HEK293 (cell line): ENCODE data around the gene DPEP2.

Source experiments
- CTCF ChIA-PET: fragments of 350-600 bp; formaldehyde crosslinking; extraction: SDS; loops from one replicate; lab custom pipeline; 2021; ENCODE audit warnings: antibody characterized with exemption; lab: Yijun Ruan, JAX
- POLR2A ChIA-PET: fragments of 300-600 bp; formaldehyde crosslinking; extraction: SDS; loops from one replicate; lab custom pipeline; 2020; ENCODE audit warnings: antibody characterized with exemption, inconsistent platforms; lab: Yijun Ruan, JAX
- H3K27ac ChIP-seq: fragments of 200-500 bp; sonication (Bioruptor generic); 2 replicates; pipeline ENCODE4 v1.5.1; 2014; ENCODE audit warnings: low read depth, low read length, control low read depth, inconsistent platforms; ENCODE audit errors: extremely low read depth
- H3K36me3 ChIP-seq, 2 experiments: fragments of 200-500 bp in 1 of 2; sonication (Bioruptor generic) in 1 of 2; 1 replicate in 1 of 2; 2 replicates in 1 of 2; pipeline ENCODE4 v1.5.1; 2014 to 2017; ENCODE audit warnings: inconsistent platforms in 2 of 2, low read length in 2 of 2; ENCODE audit not compliant: control insufficient read depth in 2 of 2, insufficient read depth in 1 of 2
- H3K4me1 ChIP-seq: fragments of 200-500 bp; sonication (Bioruptor generic); 2 replicates; pipeline ENCODE4 v1.5.1; 2014; ENCODE audit warnings: mild to moderate bottlenecking, low read length, inconsistent platforms; ENCODE audit not compliant: control insufficient read depth, insufficient read depth
- H3K4me3 ChIP-seq: 2 replicates; pipeline ENCODE4 v1.5.1; 2011; ENCODE audit warnings: low read depth, mild to moderate bottlenecking, control low read depth, low read length, moderate library complexity
- H3K9me3 ChIP-seq: fragments of 200-500 bp; sonication (Bioruptor generic); 2 replicates; pipeline ENCODE4 v1.5.1; 2014; ENCODE audit warnings: low read depth, low read length, inconsistent platforms; ENCODE audit not compliant: control insufficient read depth, insufficient read depth
- GFI1B ChIP-seq: fragments of 450-650 bp; formaldehyde crosslinking; IDR thresholded peaks from 2 replicates; pipeline ENCODE4 v1.5.1; 2016; ENCODE audit warnings: missing biosample characterization, missing genetic modification characterization
- GLI2 ChIP-seq: fragments of 450-650 bp; formaldehyde crosslinking; IDR thresholded peaks from 2 replicates; pipeline ENCODE4; 2017; ENCODE audit warnings: missing biosample characterization, missing genetic modification characterization, low read depth, borderline replicate concordance
- KLF1 ChIP-seq: fragments of 450-650 bp; formaldehyde crosslinking; IDR thresholded peaks from 2 replicates; pipeline ENCODE4 v1.5.1; 2016; ENCODE audit warnings: missing biosample characterization, missing genetic modification characterization
- MYNN ChIP-seq: fragments of 450-650 bp; formaldehyde crosslinking; IDR thresholded peaks from 2 replicates; pipeline ENCODE4 v1.5.1; 2016; ENCODE audit warnings: missing biosample characterization, missing genetic modification characterization, borderline replicate concordance
- PRDM1 ChIP-seq: fragments of 450-650 bp; formaldehyde crosslinking; IDR thresholded peaks from 2 replicates; pipeline ENCODE4; 2016; ENCODE audit warnings: missing biosample characterization, missing genetic modification characterization
- RBAK ChIP-seq: fragments of 450-650 bp; formaldehyde crosslinking; IDR thresholded peaks from 2 replicates; pipeline ENCODE4 v1.5.1; 2016; ENCODE audit warnings: missing biosample characterization, missing genetic modification characterization
- SCRT2 ChIP-seq: fragments of 450-650 bp; formaldehyde crosslinking; IDR thresholded peaks from 2 replicates; pipeline ENCODE4 v1.5.1; 2016; ENCODE audit warnings: missing biosample characterization, missing genetic modification characterization
- TSHZ1 ChIP-seq: fragments of 450-650 bp; formaldehyde crosslinking; IDR thresholded peaks from 2 replicates; pipeline ENCODE4 v1.5.1; 2016; ENCODE audit warnings: missing biosample characterization, missing genetic modification characterization, borderline replicate concordance
- ZNF112 ChIP-seq: fragments of 450-650 bp; formaldehyde crosslinking; IDR thresholded peaks from 2 replicates; pipeline ENCODE4 v1.5.0; 2017; ENCODE audit warnings: missing biosample characterization, missing genetic modification characterization
- ZNF19 ChIP-seq: fragments of 450-650 bp; formaldehyde crosslinking; IDR thresholded peaks from 2 replicates; pipeline ENCODE4; 2016; ENCODE audit warnings: missing biosample characterization, missing genetic modification characterization, low read depth
- ZNF26 ChIP-seq: fragments of 450-650 bp; formaldehyde crosslinking; IDR thresholded peaks from 2 replicates; pipeline ENCODE4 v1.5.1; 2016; ENCODE audit warnings: missing biosample characterization, missing genetic modification characterization
- ZNF280D ChIP-seq: fragments of 450-650 bp; formaldehyde crosslinking; IDR thresholded peaks from 2 replicates; pipeline ENCODE4 v1.5.1; 2016; ENCODE audit warnings: missing biosample characterization, missing genetic modification characterization
- ZNF292 ChIP-seq: fragments of 450-650 bp; formaldehyde crosslinking; IDR thresholded peaks from 2 replicates; pipeline ENCODE4 v1.5.1; 2016; ENCODE audit warnings: low read depth, missing biosample characterization, missing genetic modification characterization, borderline replicate concordance
- ZNF366 ChIP-seq: fragments of 450-650 bp; formaldehyde crosslinking; conservative IDR thresholded peaks from 2 replicates; pipeline ENCODE4 v1.5.1; 2016; ENCODE audit warnings: missing biosample characterization, missing genetic modification characterization
- ZNF391 ChIP-seq: fragments of 450-650 bp; formaldehyde crosslinking; IDR thresholded peaks from 2 replicates; pipeline ENCODE4 v1.5.1; 2016; ENCODE audit warnings: low read depth, missing biosample characterization, missing genetic modification characterization, borderline replicate concordance
- ZNF473 ChIP-seq: fragments of 450-650 bp; formaldehyde crosslinking; IDR thresholded peaks from 2 replicates; pipeline ENCODE4 v1.5.1; 2017; ENCODE audit warnings: missing biosample characterization, missing genetic modification characterization
- ZNF544 ChIP-seq: fragments of 450-650 bp; formaldehyde crosslinking; IDR thresholded peaks from 2 replicates; pipeline ENCODE4 v1.5.0; 2017; ENCODE audit warnings: missing biosample characterization, missing genetic modification characterization
- ZNF548 ChIP-seq: fragments of 450-650 bp; formaldehyde crosslinking; IDR thresholded peaks from 2 replicates; pipeline ENCODE4 v1.5.1; 2016; ENCODE audit warnings: missing biosample characterization, missing genetic modification characterization
- ZNF560 ChIP-seq: fragments of 450-650 bp; formaldehyde crosslinking; IDR thresholded peaks from 2 replicates; pipeline ENCODE4 v1.5.1; 2017; ENCODE audit warnings: missing biosample characterization, missing genetic modification characterization, borderline replicate concordance
- ZNF596 ChIP-seq: fragments of 450-650 bp; IDR thresholded peaks from 2 replicates; pipeline ENCODE4 v1.5.0; 2018; ENCODE audit warnings: missing biosample characterization, mild to moderate bottlenecking, missing genetic modification characterization, moderate library complexity
- ZNF621 ChIP-seq: fragments of 450-650 bp; formaldehyde crosslinking; IDR thresholded peaks from 2 replicates; pipeline ENCODE4 v1.5.1; 2017; ENCODE audit warnings: missing biosample characterization, missing genetic modification characterization
- ZNF629 ChIP-seq: fragments of 450-650 bp; formaldehyde crosslinking; IDR thresholded peaks from 2 replicates; pipeline ENCODE4 v1.5.1; 2017; ENCODE audit warnings: missing biosample characterization, missing genetic modification characterization

The DPEP2 gene

GRCh38 chr16:67949645-67950044 is 49.6 kb downstream of the DPEP2 start:
- CTCF ChIA-PET, result interaction anchor here (0.8 kb wide), 2 partner anchors 44 to 133 kb away, joined by 3 to 4 read pairs; no protein-coding TSS in a partner anchor
- POLR2A ChIA-PET, result no interaction called here
- Histone ChIP-seq H3K27ac (no peak overlapping the region), H3K9me3 (no peaks in the 10 kb centered on the region), H3K4me3 (no peak overlapping the region), H3K4me1 (no peaks in the 10 kb centered on the region), H3K36me3 (peaks cover 0 to 91% of the 10 kb centered on the region in 2 experiments; a peak in 2 of 3 replicates)
- no peak for TF ChIP-seq GLI2 (tag by site-specific recombination)
- no peak for TF ChIP-seq ZNF292 (tag by site-specific recombination)
- TF ChIP-seq RBAK (tag by site-specific recombination), result no peak
- TF ChIP-seq MYNN, result no peak
- TF ChIP-seq TSHZ1 (tag by site-specific recombination), result no peak
- no peak for TF ChIP-seq ZNF629 (tag by site-specific recombination)
- TF ChIP-seq, all 188 proteins: peak for 0

GRCh38 chr16:67948015-67948414 is 51.3 kb downstream of the DPEP2 start:
- CTCF ChIA-PET, result no interaction called here
- H3K36me3 ChIP-seq, result peaks cover 0 to 91% of the 10 kb centered on the region in 2 experiments; a peak in 2 of 3 replicates
- H3K9me3 ChIP-seq, result no peaks in the 10 kb centered on the region
- TF ChIP-seq ZNF19, result no peak
- TF ChIP-seq ZNF548 (tag by site-specific recombination), result no peak
- TF ChIP-seq KLF1 (tag by site-specific recombination), result peak; percentile 68
- H3K4me3 ChIP-seq, result no peak overlapping the region
- H3K27ac ChIP-seq, result no peak overlapping the region
- POLR2A ChIA-PET, result interaction anchor here (0.6 to 1.0 kb wide), 4 partner anchors 10 to 30 kb away, joined by 3 read pairs; no protein-coding TSS in a partner anchor
- no peaks in the 10 kb centered on the region for H3K4me1 ChIP-seq

GRCh38 chr16:67946966-67947558 is 52.2 kb downstream of the DPEP2 start:
- Histone ChIP-seq H3K4me3 (no peak overlapping the region), H3K4me1 (no peaks in the 10 kb centered on the region), H3K27ac (no peak overlapping the region), H3K36me3 (peaks cover 0 to 96% of the 10 kb centered on the region in 2 experiments; a peak in 2 of 3 replicates), H3K9me3 (no peaks in the 10 kb centered on the region)
- CTCF ChIA-PET, result no interaction called here
- POLR2A ChIA-PET, result interaction anchor here (0.6 to 1.1 kb wide), 3 partner anchors 12 to 29 kb away, joined by 3 read pairs; no protein-coding TSS in a partner anchor
- TF ChIP-seq SCRT2 (tag by site-specific recombination), result no peak
- no peak for TF ChIP-seq ZNF621
- TF ChIP-seq ZNF280D (tag by site-specific recombination), result no peak
- no peak for TF ChIP-seq GFI1B (tag by site-specific recombination)
- TF ChIP-seq ZNF26, result no peak
- TF ChIP-seq ZNF112 (tag by site-specific recombination), result no peak
- no peak for TF ChIP-seq ZNF473 (tag by site-specific recombination)
- TF ChIP-seq PRDM1, result no peak
- no peak for TF ChIP-seq ZNF366 (tag by site-specific recombination)
- no peak for TF ChIP-seq ZNF596 (tag by site-specific recombination)
- no peak for TF ChIP-seq ZNF560 (tag by site-specific recombination)
- TF ChIP-seq ZNF544 (tag by site-specific recombination), result no peak
- no peak for TF ChIP-seq ZNF391 (tag by site-specific recombination)
